ENCODE data around the gene SLC26A3.

- TF ChIP-seq CTCF (IDR thresholded peaks at IDR 0.05; ENCODE audit: low read depth, low read length, missing input control): no peak
- no peak for TF ChIP-seq TAF1 (conservative IDR thresholded peaks at IDR 0.05)
- TF ChIP-seq JUND (IDR thresholded peaks at IDR 0.05): no peak
- TF ChIP-seq RXRA (IDR thresholded peaks at IDR 0.05): no peak
- no peak for TF ChIP-seq SP1 (IDR thresholded peaks at IDR 0.05)
- no peak for TF ChIP-seq ZBTB33 (IDR thresholded peaks at IDR 0.05)
- no peak for TF ChIP-seq RAD21 (IDR thresholded peaks at IDR 0.05)
- no peak for TF ChIP-seq YY1 (IDR thresholded peaks at IDR 0.05)
- no peak for TF ChIP-seq REST (IDR thresholded peaks at IDR 0.05)
- no peak for TF ChIP-seq HNF4A (conservative IDR thresholded peaks at IDR 0.05)
Measured at GRCh38 chr7:107830420-107830819, 27.4 kb upstream of the SLC26A3 start.
